ENCODE results near the gene HSPA12B.

DNA sequence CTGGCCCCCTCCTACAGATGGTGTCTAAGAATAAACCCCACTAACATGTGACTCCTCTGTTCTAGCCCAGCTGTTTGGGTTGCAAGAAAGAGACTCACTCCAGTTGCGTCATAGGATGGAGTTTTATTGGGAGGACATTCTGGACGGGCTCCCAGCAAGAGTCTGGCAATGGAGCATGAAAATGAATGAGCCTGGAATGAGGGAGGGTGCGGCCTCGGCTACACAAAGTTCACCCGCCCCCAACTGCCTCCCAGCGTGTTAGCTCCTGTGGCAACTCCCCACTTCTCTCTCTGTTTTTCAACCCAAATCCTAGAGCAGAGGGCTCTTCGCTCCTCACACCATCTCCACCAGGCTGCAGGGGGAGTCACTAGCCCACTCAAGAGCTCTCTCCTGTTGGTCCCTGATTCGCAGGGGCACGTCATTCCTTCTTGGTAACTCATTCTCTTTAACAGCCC lies 45.6 kb upstream of the HSPA12B start:
- TF ChIP-seq NRF1 (IDR thresholded peaks at IDR 0.05; ENCODE audit: low read depth, low read length) (no peak), REST (IDR thresholded peaks at IDR 0.05; ENCODE audit: low read depth, low read length) (no peak), RAD21 (IDR thresholded peaks at IDR 0.05; ENCODE audit: low read length) (no peak), RCOR1 (IDR thresholded peaks at IDR 0.05; ENCODE audit: low read length) (no peak), SIN3A (IDR thresholded peaks at IDR 0.05; ENCODE audit: borderline replicate concordance, low read depth, low read length) (no peak), CHD2 (IDR thresholded peaks at IDR 0.05; ENCODE audit: low read length, partially characterized antibody) (no peak), CTCF (IDR thresholded peaks at IDR 0.05) (no peak), SMC3 (IDR thresholded peaks at IDR 0.05; ENCODE audit: low read depth, low read length) (no peak), POLR2AphosphoS5 (IDR thresholded peaks at IDR 0.05; ENCODE audit: low read depth, low read length) (no peak)
- TF ChIP-seq, protein P1, sequence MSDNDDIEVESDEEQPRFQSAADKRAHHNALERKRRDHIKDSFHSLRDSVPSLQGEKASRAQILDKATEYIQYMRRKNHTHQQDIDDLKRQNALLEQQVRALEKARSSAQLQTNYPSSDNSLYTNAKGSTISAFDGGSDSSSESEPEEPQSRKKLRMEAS (IDR thresholded peaks at IDR 0.05; ENCODE audit: low read depth) = no peak
